ENCODE measurements around the gene TRPC4.

Gene TRPC4

DNA sequence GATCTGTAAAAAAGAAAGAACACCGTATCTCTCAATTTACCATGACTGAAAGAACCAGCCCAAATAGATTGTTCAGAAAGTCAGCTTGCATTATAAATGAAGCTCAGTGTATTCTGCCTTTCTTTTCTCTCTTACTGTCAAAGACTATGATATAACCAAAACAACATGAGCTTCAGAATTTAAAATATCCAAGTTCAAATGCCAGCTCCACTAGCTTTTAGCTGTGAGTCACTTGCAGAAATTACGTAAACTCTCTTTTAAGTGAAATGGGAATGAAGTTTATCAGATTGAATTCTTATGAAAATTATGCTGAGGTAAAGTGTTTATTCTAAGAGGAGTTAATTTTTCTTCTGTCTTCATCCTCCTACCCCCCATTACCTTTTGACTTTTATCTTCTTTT is 251.0 kb downstream of the TRPC4 start:
- Histone ChIP-seq H3K4me3 (replicated peaks; ENCODE audit: insufficient read depth, low read length) (no peak overlapping the region), H3K27me3 (ENCODE audit: insufficient read depth, poor library complexity, severe bottlenecking) (no peaks in the 10 kb centered on the region), H3K27ac (replicated peaks) (no peak overlapping the region)
- no peak for TF ChIP-seq GABPA (IDR thresholded peaks at IDR 0.05; ENCODE audit: low read depth)
- TF ChIP-seq, protein P1, sequence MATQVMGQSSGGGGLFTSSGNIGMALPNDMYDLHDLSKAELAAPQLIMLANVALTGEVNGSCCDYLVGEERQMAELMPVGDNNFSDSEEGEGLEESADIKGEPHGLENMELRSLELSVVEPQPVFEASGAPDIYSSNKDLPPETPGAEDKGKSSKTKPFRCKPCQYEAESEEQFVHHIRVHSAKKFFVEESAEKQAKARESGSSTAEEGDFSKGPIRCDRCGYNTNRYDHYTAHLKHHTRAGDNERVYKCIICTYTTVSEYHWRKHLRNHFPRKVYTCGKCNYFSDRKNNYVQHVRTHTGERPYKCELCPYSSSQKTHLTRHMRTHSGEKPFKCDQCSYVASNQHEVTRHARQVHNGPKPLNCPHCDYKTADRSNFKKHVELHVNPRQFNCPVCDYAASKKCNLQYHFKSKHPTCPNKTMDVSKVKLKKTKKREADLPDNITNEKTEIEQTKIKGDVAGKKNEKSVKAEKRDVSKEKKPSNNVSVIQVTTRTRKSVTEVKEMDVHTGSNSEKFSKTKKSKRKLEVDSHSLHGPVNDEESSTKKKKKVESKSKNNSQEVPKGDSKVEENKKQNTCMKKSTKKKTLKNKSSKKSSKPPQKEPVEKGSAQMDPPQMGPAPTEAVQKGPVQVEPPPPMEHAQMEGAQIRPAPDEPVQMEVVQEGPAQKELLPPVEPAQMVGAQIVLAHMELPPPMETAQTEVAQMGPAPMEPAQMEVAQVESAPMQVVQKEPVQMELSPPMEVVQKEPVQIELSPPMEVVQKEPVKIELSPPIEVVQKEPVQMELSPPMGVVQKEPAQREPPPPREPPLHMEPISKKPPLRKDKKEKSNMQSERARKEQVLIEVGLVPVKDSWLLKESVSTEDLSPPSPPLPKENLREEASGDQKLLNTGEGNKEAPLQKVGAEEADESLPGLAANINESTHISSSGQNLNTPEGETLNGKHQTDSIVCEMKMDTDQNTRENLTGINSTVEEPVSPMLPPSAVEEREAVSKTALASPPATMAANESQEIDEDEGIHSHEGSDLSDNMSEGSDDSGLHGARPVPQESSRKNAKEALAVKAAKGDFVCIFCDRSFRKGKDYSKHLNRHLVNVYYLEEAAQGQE (IDR thresholded peaks at IDR 0.05; ENCODE audit: insufficient replicate concordance, low read depth): no peak
- TF ChIP-seq POLR2AphosphoS5 (IDR thresholded peaks at IDR 0.05; ENCODE audit: low read depth): no peak
- no peak for TF ChIP-seq SPI1 (IDR thresholded peaks at IDR 0.05; ENCODE audit: borderline replicate concordance, low read depth)
- TF ChIP-seq, protein P2, sequence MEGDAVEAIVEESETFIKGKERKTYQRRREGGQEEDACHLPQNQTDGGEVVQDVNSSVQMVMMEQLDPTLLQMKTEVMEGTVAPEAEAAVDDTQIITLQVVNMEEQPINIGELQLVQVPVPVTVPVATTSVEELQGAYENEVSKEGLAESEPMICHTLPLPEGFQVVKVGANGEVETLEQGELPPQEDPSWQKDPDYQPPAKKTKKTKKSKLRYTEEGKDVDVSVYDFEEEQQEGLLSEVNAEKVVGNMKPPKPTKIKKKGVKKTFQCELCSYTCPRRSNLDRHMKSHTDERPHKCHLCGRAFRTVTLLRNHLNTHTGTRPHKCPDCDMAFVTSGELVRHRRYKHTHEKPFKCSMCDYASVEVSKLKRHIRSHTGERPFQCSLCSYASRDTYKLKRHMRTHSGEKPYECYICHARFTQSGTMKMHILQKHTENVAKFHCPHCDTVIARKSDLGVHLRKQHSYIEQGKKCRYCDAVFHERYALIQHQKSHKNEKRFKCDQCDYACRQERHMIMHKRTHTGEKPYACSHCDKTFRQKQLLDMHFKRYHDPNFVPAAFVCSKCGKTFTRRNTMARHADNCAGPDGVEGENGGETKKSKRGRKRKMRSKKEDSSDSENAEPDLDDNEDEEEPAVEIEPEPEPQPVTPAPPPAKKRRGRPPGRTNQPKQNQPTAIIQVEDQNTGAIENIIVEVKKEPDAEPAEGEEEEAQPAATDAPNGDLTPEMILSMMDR (IDR thresholded peaks at IDR 0.05; ENCODE audit: insufficient read depth, low read length): no peak
- DNase-seq (ENCODE audit: low read depth in 1 of 2, low spot score in 1 of 2): no peak

DNA sequence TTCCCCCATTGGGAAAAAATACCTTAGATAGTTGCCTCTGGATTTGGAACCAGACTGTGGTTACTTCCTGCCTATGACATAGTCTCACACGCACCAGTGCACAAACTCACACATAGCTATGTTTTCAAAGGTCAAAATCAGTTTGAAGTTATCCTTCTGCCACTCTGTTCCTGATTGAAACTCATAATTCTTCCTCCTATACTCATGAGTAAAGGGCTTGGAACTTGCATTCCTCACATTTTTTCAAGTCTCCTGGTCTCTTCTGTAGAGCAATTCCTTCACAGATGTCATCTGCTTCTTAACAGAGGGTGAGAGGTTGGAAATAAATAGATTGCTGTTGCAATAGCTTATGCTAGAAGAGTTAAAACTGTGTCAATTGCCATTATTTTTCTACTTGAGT is 252.4 kb downstream of the TRPC4 start:
- Histone ChIP-seq H3K27ac (replicated peaks) (no peak overlapping the region), H3K27me3 (ENCODE audit: insufficient read depth, poor library complexity, severe bottlenecking) (peaks cover 2% of the 10 kb centered on the region), H3K4me3 (replicated peaks; ENCODE audit: insufficient read depth, low read length) (no peak overlapping the region)
- TF ChIP-seq SPI1 (IDR thresholded peaks at IDR 0.05; ENCODE audit: borderline replicate concordance, low read depth) (no peak), GABPA (IDR thresholded peaks at IDR 0.05; ENCODE audit: low read depth) (no peak), POLR2AphosphoS5 (IDR thresholded peaks at IDR 0.05; ENCODE audit: low read depth) (no peak)
- TF ChIP-seq, protein P2 (IDR thresholded peaks at IDR 0.05; ENCODE audit: insufficient read depth, low read length): no peak
- TF ChIP-seq, protein P1 (IDR thresholded peaks at IDR 0.05; ENCODE audit: insufficient replicate concordance, low read depth): no peak
- no peak for DNase-seq (ENCODE audit: low read depth in 1 of 2, low spot score in 1 of 2)

DNA sequence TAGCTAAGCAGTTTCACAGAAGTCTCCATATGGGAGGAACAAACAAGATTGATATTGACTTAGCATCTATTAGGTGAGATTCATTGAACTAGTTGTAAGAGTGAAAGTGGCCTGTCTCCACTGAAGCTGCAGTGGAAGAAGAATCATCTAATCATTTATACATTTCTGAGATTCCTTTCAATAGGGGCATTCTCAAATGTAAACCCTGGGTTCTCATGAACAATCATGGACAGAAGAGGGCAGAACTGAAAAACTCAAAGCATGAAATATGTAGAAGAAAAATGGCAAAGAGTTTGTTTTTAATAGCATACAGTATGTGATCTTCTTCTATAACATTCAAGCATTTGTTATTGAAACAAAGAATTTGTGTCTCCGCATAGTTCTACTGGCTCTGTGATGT is 253.4 kb downstream of the TRPC4 start:
- H3K27ac ChIP-seq (replicated peaks): no peak overlapping the region
- H3K27me3 ChIP-seq (ENCODE audit: insufficient read depth, poor library complexity, severe bottlenecking): peaks cover 2% of the 10 kb centered on the region
- TF ChIP-seq POLR2AphosphoS5 (IDR thresholded peaks at IDR 0.05; ENCODE audit: low read depth) (no peak), GABPA (IDR thresholded peaks at IDR 0.05; ENCODE audit: low read depth) (no peak), SPI1 (IDR thresholded peaks at IDR 0.05; ENCODE audit: borderline replicate concordance, low read depth) (no peak)
- TF ChIP-seq, protein P1 (IDR thresholded peaks at IDR 0.05; ENCODE audit: insufficient replicate concordance, low read depth): no peak
- TF ChIP-seq, protein P2 (IDR thresholded peaks at IDR 0.05; ENCODE audit: insufficient read depth, low read length): no peak
- DNase-seq (ENCODE audit: low read depth in 1 of 2, low spot score in 1 of 2): no peak
- H3K4me3 ChIP-seq (replicated peaks; ENCODE audit: insufficient read depth, low read length): no peak overlapping the region
